IPS-20b (cell line): ENCODE data around the gene SLC12A2.

ENCODE experiments used
- H3K27ac ChIP-seq: one replicate; pipeline ENCODE4 v1.5.1; 2013; ENCODE audit warnings: low read length
- H3K27me3 ChIP-seq: 2 replicates; pipeline ENCODE4 v1.6.1; 2013; ENCODE audit warnings: mild to moderate bottlenecking, low read length, inconsistent platforms; ENCODE audit not compliant: insufficient read depth
- H3K36me3 ChIP-seq: 2 replicates; pipeline ENCODE4 v1.6.1; 2013; ENCODE audit warnings: low read depth, mild to moderate bottlenecking, inconsistent platforms, low read length, moderate library complexity; ENCODE audit not compliant: insufficient read depth
- H3K4me1 ChIP-seq: 2 replicates; pipeline ENCODE4 v1.6.1; 2013; ENCODE audit warnings: mild to moderate bottlenecking, control low read depth, inconsistent platforms, low read length, moderate library complexity; ENCODE audit not compliant: insufficient read depth
- H3K4me3 ChIP-seq: 2 replicates; pipeline ENCODE4 v1.5.1; 2013; ENCODE audit warnings: mild to moderate bottlenecking, low read length, inconsistent platforms
- H3K9ac ChIP-seq: 2 replicates; pipeline ENCODE4 v1.6.1; 2013; ENCODE audit warnings: low read depth, mild to moderate bottlenecking, inconsistent platforms, low read length, moderate library complexity
- H3K9me3 ChIP-seq: 2 replicates; pipeline ENCODE4 v1.6.1; 2013; ENCODE audit warnings: mild to moderate bottlenecking, low read depth, low read length, inconsistent platforms; ENCODE audit not compliant: insufficient read depth

SLC12A2 gene

DNA sequence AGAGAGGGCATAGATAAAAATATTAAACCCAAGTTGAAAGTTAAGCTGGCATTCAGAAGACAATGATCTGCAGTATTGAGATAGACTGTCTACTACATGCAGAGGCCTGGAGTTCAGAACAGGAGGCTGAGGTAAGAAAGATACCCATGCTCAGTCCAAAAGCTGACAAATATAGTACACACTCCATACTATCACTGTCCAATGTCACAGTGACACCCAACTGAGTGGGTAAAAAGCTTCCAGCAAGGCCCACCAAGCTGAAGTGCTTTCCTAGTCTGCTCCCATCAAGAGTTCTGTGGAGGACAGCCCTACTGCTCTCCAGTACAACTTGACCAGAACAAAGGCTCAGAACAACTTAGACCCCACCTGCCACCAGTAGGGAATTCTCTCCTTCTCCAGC is 124.9 kb downstream of the SLC12A2 start:
- Histone ChIP-seq H3K9ac (no peak overlapping the region), H3K9me3 (no peaks in the 10 kb centered on the region), H3K27ac (no peak overlapping the region), H3K36me3 (no peaks in the 10 kb centered on the region), H3K27me3 (no peaks in the 10 kb centered on the region), H3K4me3 (no peak overlapping the region), H3K4me1 (no peaks in the 10 kb centered on the region)

DNA sequence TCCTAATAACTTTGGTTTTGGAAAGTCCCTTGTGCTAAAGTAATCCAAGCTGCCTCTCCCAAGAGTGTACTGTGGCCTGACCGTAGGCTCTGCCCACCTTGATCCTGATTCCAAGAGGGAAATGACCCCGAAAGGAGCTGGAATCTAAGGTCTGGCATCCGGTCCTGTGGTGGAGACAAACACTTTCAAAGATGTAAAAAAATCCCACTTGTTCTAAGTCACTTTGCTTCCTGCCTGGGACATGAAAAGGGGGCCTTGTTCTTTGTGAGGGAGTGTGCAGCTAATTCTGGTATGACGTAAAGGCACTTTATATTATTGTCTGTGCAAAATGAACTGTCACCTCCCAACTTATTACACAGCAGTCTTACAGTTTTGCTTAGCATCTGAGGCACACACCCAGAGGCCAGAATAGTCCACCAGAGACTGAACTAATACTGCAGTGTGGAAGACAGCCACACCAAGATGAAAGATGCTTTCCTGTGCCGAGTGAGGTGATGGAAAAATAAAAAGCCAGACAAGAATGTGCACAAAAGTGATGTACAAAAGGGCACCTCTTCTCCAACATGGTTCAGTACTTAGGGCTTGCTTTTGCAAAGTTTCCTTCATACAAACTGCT is 128.7 kb downstream of the SLC12A2 start:
- Histone ChIP-seq H3K4me3 (no peak overlapping the region), H3K27me3 (no peaks in the 10 kb centered on the region), H3K27ac (no peak overlapping the region), H3K4me1 (no peaks in the 10 kb centered on the region), H3K9ac (no peak overlapping the region), H3K9me3 (no peaks in the 10 kb centered on the region), H3K36me3 (no peaks in the 10 kb centered on the region)

DNA sequence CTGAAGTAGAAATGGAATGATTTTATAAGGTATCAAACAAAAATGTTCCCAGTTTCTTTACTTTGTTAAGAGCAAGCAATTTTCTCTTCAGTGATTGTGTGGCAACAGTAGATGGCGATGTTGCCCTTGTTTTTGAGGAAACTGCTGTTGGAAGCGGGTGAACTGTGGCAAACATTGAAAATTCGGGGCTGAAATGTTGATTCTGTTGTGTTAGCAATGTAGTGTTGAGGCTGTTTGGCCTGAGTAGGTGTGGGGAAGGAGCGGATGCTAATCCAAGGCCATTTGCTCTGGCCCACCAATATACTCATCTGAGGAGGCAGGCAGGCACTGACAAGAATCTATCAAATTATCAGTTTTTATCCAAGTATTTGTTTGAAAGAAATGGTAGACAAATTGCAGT is 129.8 kb downstream of the SLC12A2 start:
- H3K4me3 ChIP-seq, result no peak overlapping the region
- H3K9me3 ChIP-seq, result no peaks in the 10 kb centered on the region
- H3K27ac ChIP-seq, result no peak overlapping the region
- H3K36me3 ChIP-seq, result no peaks in the 10 kb centered on the region
- no peaks in the 10 kb centered on the region for H3K4me1 ChIP-seq
- H3K9ac ChIP-seq, result no peak overlapping the region
- no peaks in the 10 kb centered on the region for H3K27me3 ChIP-seq

DNA sequence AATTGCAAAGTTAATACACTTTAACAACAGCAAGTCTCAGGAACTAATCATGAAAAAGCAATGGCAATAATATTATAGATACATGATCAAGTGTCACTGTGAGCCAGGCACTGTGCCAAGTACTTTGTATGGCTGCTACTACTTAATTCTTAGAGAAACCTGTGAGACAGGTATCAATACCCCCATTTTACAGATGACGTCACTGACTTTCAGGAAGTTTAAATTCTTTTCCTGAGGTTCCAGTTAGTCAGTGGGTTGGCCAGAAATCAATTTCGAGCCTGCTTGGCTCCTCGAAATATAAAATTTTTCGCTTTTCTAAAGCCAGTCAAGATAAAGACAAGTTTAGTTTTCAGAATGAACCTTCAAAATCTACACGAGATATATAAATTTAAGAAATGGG is 130.3 kb downstream of the SLC12A2 start:
- Histone ChIP-seq H3K4me3 (no peak overlapping the region), H3K9ac (no peak overlapping the region), H3K4me1 (no peaks in the 10 kb centered on the region), H3K27me3 (no peaks in the 10 kb centered on the region), H3K36me3 (no peaks in the 10 kb centered on the region), H3K9me3 (no peaks in the 10 kb centered on the region), H3K27ac (no peak overlapping the region)

DNA sequence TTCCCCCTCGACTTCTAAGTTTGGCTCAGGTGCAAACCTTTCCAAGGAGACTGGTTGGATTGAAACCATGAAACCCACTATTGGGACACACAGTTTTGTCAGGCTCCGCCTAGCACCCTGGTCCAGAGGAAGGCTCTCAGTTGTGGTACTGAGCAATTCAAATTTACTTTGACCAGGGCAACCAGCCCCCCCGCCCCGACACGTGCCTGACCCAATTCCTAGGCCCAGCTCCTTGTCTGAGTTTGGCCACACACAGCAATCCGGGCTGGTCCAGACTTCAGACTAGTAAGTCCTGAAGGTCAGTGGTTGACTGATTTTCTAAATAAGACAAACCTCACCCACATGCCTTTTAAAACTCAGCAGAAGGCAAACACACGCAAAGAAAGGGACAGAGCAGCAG is 132.7 kb downstream of the SLC12A2 start:
- Histone ChIP-seq H3K36me3 (no peaks in the 10 kb centered on the region), H3K27ac (no peak overlapping the region), H3K4me3 (no peak overlapping the region), H3K9me3 (no peaks in the 10 kb centered on the region), H3K9ac (no peak overlapping the region), H3K27me3 (no peaks in the 10 kb centered on the region), H3K4me1 (no peaks in the 10 kb centered on the region)

DNA sequence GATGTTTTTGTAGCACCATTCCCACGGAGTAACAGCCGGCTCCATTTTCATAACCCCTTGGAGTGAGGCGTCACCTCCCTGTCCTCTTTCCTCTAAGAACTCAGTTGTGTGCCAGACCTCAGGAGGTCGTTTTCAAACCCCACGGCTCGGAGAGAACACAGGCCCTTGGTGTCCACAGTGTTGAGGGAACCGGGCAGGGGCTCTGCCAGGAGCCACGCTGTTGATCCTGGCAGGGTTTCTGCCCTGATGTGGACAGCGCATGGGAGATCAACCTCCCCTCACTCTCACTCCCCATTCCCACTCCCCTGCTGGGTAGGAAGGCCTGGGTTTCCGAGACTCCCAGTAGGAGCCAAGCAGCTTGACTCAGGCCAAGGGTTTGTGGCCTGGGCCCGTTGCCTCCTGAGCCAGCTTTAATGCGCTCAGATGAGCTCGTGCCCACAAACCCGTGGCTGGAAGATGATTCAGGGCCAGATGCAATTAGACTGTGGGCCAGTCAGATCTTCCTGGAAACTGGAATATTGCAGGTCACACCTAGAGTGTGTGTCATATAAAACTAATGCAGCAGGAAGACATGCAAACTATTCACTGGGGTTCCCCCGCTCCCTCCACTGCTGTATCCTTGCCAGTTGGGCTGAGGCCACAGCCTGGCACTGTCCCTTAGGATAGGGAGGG is 133.4 kb downstream of the SLC12A2 start:
- Histone ChIP-seq H3K27ac (no peak overlapping the region), H3K36me3 (no peaks in the 10 kb centered on the region)

DNA sequence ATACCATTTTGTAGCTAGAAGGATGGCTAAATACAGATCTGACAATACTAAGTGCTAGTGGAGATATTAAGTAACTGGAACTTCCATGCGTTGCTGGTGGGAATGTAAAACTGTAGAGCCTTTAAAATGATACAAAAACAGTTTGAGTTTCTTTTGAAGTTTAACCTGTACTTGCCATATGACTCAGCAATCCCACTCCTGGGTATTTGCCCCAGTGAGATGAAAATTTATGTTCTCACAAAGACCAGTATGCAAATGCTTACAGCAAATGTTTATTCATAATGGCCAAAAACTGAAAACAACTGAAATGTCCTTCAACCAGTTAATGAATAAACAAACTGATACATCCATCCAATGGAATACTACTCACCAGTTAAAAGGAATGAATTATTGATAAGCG is 137.3 kb downstream of the SLC12A2 start:
- no peaks in the 10 kb centered on the region for H3K36me3 ChIP-seq
- no peak overlapping the region for H3K27ac ChIP-seq
- H3K9ac ChIP-seq, result no peak overlapping the region
- no peaks in the 10 kb centered on the region for H3K9me3 ChIP-seq
- H3K4me3 ChIP-seq, result no peak overlapping the region
- no peaks in the 10 kb centered on the region for H3K4me1 ChIP-seq
- no peaks in the 10 kb centered on the region for H3K27me3 ChIP-seq

More for the DNA sequence above, 133.4 kb downstream of the SLC12A2 start:
- no peaks in the 10 kb centered on the region for H3K4me1 ChIP-seq
- no peak overlapping the region for H3K4me3 ChIP-seq
- H3K27me3 ChIP-seq, result no peaks in the 10 kb centered on the region
- H3K9me3 ChIP-seq, result no peaks in the 10 kb centered on the region
- no peak overlapping the region for H3K9ac ChIP-seq

DNA sequence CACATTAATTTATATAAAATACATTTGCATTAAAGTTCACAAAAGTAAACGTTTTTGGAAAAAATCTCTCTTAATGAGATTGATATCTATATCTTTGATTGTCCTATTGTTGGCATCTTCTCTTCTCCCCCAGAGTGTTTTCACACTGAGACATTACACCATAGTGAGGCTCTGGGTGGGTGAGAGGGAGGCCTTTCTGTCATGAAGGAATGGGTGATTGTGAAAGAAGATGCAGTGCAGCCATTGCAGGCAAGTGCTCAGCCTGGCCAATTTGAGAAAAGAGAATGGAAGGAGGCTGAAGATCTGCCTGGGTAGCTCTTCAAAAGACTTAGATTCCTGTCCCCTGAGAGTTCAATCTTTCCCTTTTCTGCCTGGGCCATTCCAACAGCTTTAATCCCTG is 140.8 kb downstream of the SLC12A2 start:
- Histone ChIP-seq H3K27me3 (no peaks in the 10 kb centered on the region), H3K27ac (no peak overlapping the region), H3K9me3 (no peaks in the 10 kb centered on the region), H3K9ac (no peak overlapping the region), H3K4me1 (no peaks in the 10 kb centered on the region), H3K4me3 (no peak overlapping the region), H3K36me3 (no peaks in the 10 kb centered on the region)

DNA sequence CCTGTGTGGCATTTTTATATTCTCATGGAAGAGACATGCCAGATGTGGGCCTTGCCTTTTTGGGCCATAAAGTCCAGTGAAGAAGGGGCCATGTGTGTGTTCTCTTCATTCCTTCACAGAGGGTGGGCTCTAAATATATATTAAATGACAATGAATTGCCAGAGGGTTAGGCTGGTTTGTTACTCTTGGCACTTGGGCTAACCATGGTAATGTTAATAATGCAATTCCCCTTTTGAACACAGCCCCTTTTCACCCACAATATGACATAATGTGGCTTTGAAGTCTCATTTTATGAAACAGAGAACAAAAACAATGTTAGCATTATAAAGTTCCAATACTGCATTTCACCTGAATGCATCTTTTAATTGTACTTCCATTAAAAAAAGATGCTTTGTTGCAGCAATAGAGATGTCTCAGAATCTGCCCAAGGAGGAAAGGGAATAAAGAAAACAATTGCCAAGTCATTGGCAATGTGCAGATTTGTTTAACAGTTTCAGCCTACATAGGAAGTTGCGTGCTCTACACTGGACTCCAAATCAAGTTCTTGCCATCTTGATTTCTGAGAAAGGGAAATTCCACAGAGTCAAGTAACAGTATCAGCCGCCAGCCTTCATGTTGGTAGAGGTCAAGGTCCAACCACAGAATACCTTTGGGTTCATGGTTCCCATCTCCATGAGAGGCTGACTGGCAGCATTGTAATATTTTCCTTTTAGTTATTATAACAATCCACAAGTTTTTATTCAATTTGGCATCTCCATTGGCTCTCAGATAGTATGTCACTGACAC is 141.9 kb downstream of the SLC12A2 start:
- Histone ChIP-seq H3K9ac (no peak overlapping the region), H3K4me1 (no peaks in the 10 kb centered on the region), H3K9me3 (no peaks in the 10 kb centered on the region), H3K27ac (no peak overlapping the region), H3K36me3 (no peaks in the 10 kb centered on the region), H3K4me3 (no peak overlapping the region), H3K27me3 (no peaks in the 10 kb centered on the region)

DNA sequence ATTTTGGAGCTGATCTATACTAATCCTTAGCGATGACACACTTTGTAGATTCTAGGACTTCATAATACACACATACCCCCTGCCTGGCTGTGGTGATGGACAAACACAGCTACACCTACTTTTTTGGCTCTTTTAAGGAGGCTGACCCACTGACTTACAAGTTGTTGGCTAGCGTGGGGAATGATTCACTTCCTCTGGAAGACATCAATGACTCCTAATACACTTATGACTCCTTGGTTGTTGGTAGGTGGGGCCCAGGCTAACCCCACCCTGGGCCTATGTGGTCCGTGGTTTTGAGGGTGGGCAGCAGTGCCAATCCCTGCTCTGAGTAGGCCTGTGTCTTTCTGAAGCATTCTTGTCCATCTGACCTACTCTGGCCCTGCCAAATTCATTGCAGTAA is 144.4 kb downstream of the SLC12A2 start:
- H3K9ac ChIP-seq, result no peak overlapping the region
- H3K36me3 ChIP-seq, result no peaks in the 10 kb centered on the region
- no peak overlapping the region for H3K4me3 ChIP-seq
- H3K4me1 ChIP-seq, result no peaks in the 10 kb centered on the region
- H3K9me3 ChIP-seq, result no peaks in the 10 kb centered on the region
- H3K27ac ChIP-seq, result no peak overlapping the region
- no peaks in the 10 kb centered on the region for H3K27me3 ChIP-seq

DNA sequence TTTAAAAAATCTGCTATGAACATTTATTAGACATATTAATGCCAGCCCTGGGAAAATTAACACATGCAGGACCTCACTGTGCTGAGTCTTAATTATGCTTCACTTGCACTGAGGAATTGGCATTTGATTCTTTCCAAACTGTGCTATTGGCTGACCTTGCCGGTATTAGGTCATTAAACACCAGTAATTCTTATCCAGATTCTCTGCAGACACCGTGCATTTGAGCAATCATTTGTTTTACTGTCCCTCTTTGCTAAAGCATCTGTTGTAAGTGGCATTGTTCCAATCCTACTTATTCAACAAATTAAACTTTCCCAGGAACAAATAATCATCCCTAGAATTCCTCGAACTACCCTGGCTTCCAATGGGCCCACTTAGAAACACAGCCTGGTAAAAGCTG is 145.0 kb downstream of the SLC12A2 start:
- H3K4me1 ChIP-seq, result no peaks in the 10 kb centered on the region
- no peak overlapping the region for H3K4me3 ChIP-seq
- H3K27me3 ChIP-seq, result no peaks in the 10 kb centered on the region
- H3K9me3 ChIP-seq, result no peaks in the 10 kb centered on the region
- H3K27ac ChIP-seq, result no peak overlapping the region
- no peak overlapping the region for H3K9ac ChIP-seq
- no peaks in the 10 kb centered on the region for H3K36me3 ChIP-seq
